Caco-2 (cell line): ENCODE data around the gene YPEL3. TPM values are rescaled to one million over a fixed set of nuclear protein-coding genes. Genes with fewer than 3 reads are reported as not detected.

Experiments
- BruUV-seq: library from RNA; stranded (reverse); fragments of 400-500 nt; replicated peaks from 2 replicates; lab custom pipeline; 2021; lab: Mats Ljungman, UMichigan
- CTCF ChIA-PET: fragments of 300-600 bp; sonication (Branson Sonifier 250); formaldehyde crosslinking; loops from one replicate; lab custom pipeline; 2022; ENCODE audit warnings: antibody characterized with exemption; lab: Charles Lee
- POLR2A ChIA-PET: fragments of 300-600 bp; sonication (Branson Sonifier 250); formaldehyde crosslinking; loops from one replicate; lab custom pipeline; 2022; ENCODE audit warnings: antibody characterized with exemption; lab: Charles Lee
- DNase-seq, 2 experiments: peaks; one replicate each; pipeline versions ENCODE4 v3.0.0 to v3.0.0-alpha.2; 2020 to 2022
- H3K27me3 ChIP-seq: replicated peaks from 2 replicates; pipeline ENCODE4 v1.6.0; 2011; ENCODE audit warnings: low read length; ENCODE audit not compliant: control insufficient read depth, insufficient read depth
- H3K36me3 ChIP-seq: 2 replicates; pipeline ENCODE4 v1.5.1; 2011; ENCODE audit warnings: low read length; ENCODE audit not compliant: control insufficient read depth, insufficient read depth
- H3K4me1 ChIP-seq: fragments of 250-450 bp; sonication (Bioruptor Pico); 2 replicates; pipeline ENCODE4 v1.5.1; 2020; ENCODE audit warnings: mild to moderate bottlenecking
- H3K4me3 ChIP-seq: 2 replicates; pipeline ENCODE4 v1.5.1; 2011; ENCODE audit warnings: low read depth, mild to moderate bottlenecking, control low read depth, low read length
- H3K9me3 ChIP-seq: fragments of 250-450 bp; sonication (Bioruptor Pico); 2 replicates; pipeline ENCODE4 v1.5.1; 2020; ENCODE audit warnings: mild to moderate bottlenecking, moderate library complexity
- H3K27ac Mint-ChIP-seq: one replicate; pipeline ENCODE4 v1.8.0; 2022; ENCODE audit warnings: mixed read lengths; ENCODE audit not compliant: unreplicated experiment
- H3K27me3 Mint-ChIP-seq: one replicate; pipeline ENCODE4 v1.8.0; 2022; ENCODE audit warnings: mixed read lengths; ENCODE audit not compliant: insufficient read depth, unreplicated experiment
- H3K36me3 Mint-ChIP-seq: one replicate; pipeline ENCODE4 v1.8.0; 2022; ENCODE audit warnings: mild to moderate bottlenecking, mixed read lengths; ENCODE audit not compliant: insufficient read depth, unreplicated experiment
- H3K4me1 Mint-ChIP-seq: one replicate; pipeline ENCODE4 v1.8.0; 2022; ENCODE audit warnings: low read depth, mixed read lengths; ENCODE audit not compliant: unreplicated experiment
- H3K4me3 Mint-ChIP-seq: one replicate; pipeline ENCODE4 v1.8.0; 2022; ENCODE audit warnings: mild to moderate bottlenecking, moderate library complexity, mixed read lengths; ENCODE audit not compliant: unreplicated experiment
- H3K9me3 Mint-ChIP-seq: one replicate; pipeline ENCODE4 v1.8.0; 2022; ENCODE audit warnings: mixed read lengths; ENCODE audit not compliant: unreplicated experiment
- CTCF ChIP-seq, 2 experiments: fragments of 200-600 bp in 1 of 2; IDR thresholded peaks; 1 replicate in 1 of 2; 2 replicates in 1 of 2; pipeline versions ENCODE4 v1.5.1 to v1.8.0; 2011 to 2022; ENCODE audit warnings: antibody characterized with exemption in 1 of 2, control low read depth in 1 of 2, inconsistent platforms in 1 of 2, low read depth in 1 of 2, low read length in 1 of 2, mild to moderate bottlenecking in 1 of 2, moderate library complexity in 1 of 2; ENCODE audit not compliant: insufficient read depth in 1 of 2, severe bottlenecking in 1 of 2, unreplicated experiment in 1 of 2
- intact Hi-C: fragments of 100-400 bp; cut with micrococcal nuclease; formaldehyde crosslinking; loops from one replicate; pipeline ENCODE4 v1.10.0; 2022; ENCODE audit not compliant: unreplicated experiment
- total RNA-seq: library from RNA; stranded (reverse); gene quantifications from 2 replicates; pipeline ENCODE4 v1.2.3, GENCODE V29; 2022

The YPEL3 gene
- total RNA-seq, 1 experiment from 2014 or later = 26.3 TPM

- no peak for TF ChIP-seq CTCF (IDR thresholded peaks at IDR 0.05; ENCODE audit: insufficient read depth in 1 of 2, low read depth in 1 of 2, low read length in 1 of 2, severe bottlenecking in 1 of 2, unreplicated experiment in 1 of 2)
- CTCF ChIA-PET = interaction anchor here (0.6 to 1.3 kb wide), 6 partner anchors 11 to 258 kb away, joined by 3 to 9 read pairs (median 4); partner anchors contain the start of gene TBX6
- Mint-ChIP-seq H3K27me3 (no peaks in the 10 kb centered on the region), H3K36me3 (peaks cover 63% of the 10 kb centered on the region), H3K4me1 (peaks cover 19% of the 10 kb centered on the region), H3K9me3 (no peaks in the 10 kb centered on the region), H3K27ac (peak within 1 kb of the TSS; percentile 97), H3K4me3 (peak within 1 kb of the TSS; percentile 95)
- Histone ChIP-seq H3K4me3 (peak within 1 kb of the TSS; percentile 98), H3K9me3 (no peaks in the 10 kb centered on the region), H3K4me1 (peaks cover 8% of the 10 kb centered on the region; the same call in 1 of the 2 replicates), H3K27me3 (no peaks in the 10 kb centered on the region), H3K36me3 (peaks cover 14% of the 10 kb centered on the region)
- peak; percentile 95 to 96 for DNase-seq
- BruUV-seq = TSS peak; percentile 81
- POLR2A ChIA-PET = interaction anchor here (0.5 to 1.9 kb wide), 13 partner anchors 10 to 1170 kb away, joined by 3 to 13 read pairs (median 5); partner anchors contain the start of genes PPP4C, TAOK2, TBC1D10B and TBX6
- intact Hi-C loops = loop anchor here (2.0 to 10.0 kb wide), 4 partner anchors 25 to 1093 kb away; partner anchors contain the start of genes SPNS1, TBX6 and ZNF771
These were observed 30.7 kb downstream of the YPEL3 start, which contains the start of gene ALDOA for GRCh38 chr16:30065102-30065942. TSS of gene ALDOA (plus strand) at chr16:30065760. CDS start at chr16:30066898, 1,138 bp downstream.

GRCh38 chr16:30064729-30065101 lies 31.3 kb downstream of the YPEL3 start:
- peak overlapping the region; percentile 87 for H3K4me3 ChIP-seq
- Mint-ChIP-seq H3K4me1 (peaks cover 19% of the 10 kb centered on the region), H3K27me3 (no peaks in the 10 kb centered on the region), H3K9me3 (no peaks in the 10 kb centered on the region), H3K4me3 (peak overlapping the region; percentile 95), H3K27ac (peak overlapping the region; percentile 97), H3K36me3 (peaks cover 57% of the 10 kb centered on the region)
- ChIA-PET POLR2A (interaction anchor here (0.6 to 1.9 kb wide), 5 partner anchors 9 to 508 kb away, joined by 4 to 7 read pairs (median 5); partner anchors contain the start of gene PPP4C), CTCF (interaction anchor here (0.8 to 1.3 kb wide), 2 partner anchors 33 to 47 kb away, joined by 3 read pairs; no protein-coding TSS in a partner anchor)
- peaks cover 12% of the 10 kb centered on the region for H3K36me3 ChIP-seq
- BruUV-seq = no TSS peak
- no peaks in the 10 kb centered on the region for H3K9me3 ChIP-seq
- peaks cover 8% of the 10 kb centered on the region; the same call in 1 of the 2 replicates for H3K4me1 ChIP-seq
- H3K27me3 ChIP-seq = no peaks in the 10 kb centered on the region
- DNase-seq = no peak
- intact Hi-C loops = loop anchor here (2.0 to 10.0 kb wide), 4 partner anchors 26 to 1092 kb away; partner anchors contain the start of genes SPNS1, TBX6 and ZNF771
- no peak for TF ChIP-seq CTCF (IDR thresholded peaks at IDR 0.05; ENCODE audit: insufficient read depth in 1 of 2, low read depth in 1 of 2, low read length in 1 of 2, severe bottlenecking in 1 of 2, unreplicated experiment in 1 of 2)
